Measurements from ENCODE around the gene PCF11.
"Not testable (repeated sequence)": the region's sequence is repeated elsewhere in the genome, so short reads cannot be mapped to it uniquely, and the experiment has no call there.

The PCF11 gene

GRCh38 chr11:83156996-83157593 is at the start of gene PCF11:
PCF11 (plus strand) TSS chr11:83157131; CDS start chr11:83157440, 309 bp downstream.
- no peak for DNase-seq

- no peak for DNase-seq
These were observed 44.0 kb upstream of the PCF11 start for GRCh38 chr11:83112886-83113285.

- DNase-seq, result no peak
These were observed 41.9 kb upstream of the PCF11 start for GRCh38 chr11:83115026-83115425.

GRCh38 chr11:83115551-83115950 is 41.4 kb upstream of the PCF11 start:
- DNase-seq, result no peak

- DNase-seq, result no peak
These were observed 40.8 kb upstream of the PCF11 start for GRCh38 chr11:83116015-83116641.

- DNase-seq, result no peak
These were observed 38.1 kb upstream of the PCF11 start for GRCh38 chr11:83118814-83119213.

GRCh38 chr11:83119216-83119615 is 37.7 kb upstream of the PCF11 start:
- no peak for DNase-seq

- DNase-seq, result no peak
These were observed 36.6 kb upstream of the PCF11 start for GRCh38 chr11:83120327-83120726.

GRCh38 chr11:83122050-83122449 is 34.9 kb upstream of the PCF11 start:
- DNase-seq, result no peak

- DNase-seq, result no peak
These were observed 34.2 kb upstream of the PCF11 start for GRCh38 chr11:83122766-83123165.

- DNase-seq, result no peak
These were observed 32.1 kb upstream of the PCF11 start for GRCh38 chr11:83124636-83125424.

- DNase-seq, result no peak
These were observed 31.4 kb upstream of the PCF11 start for GRCh38 chr11:83125577-83125976.

- DNase-seq, result no peak
These were observed 29.7 kb upstream of the PCF11 start for GRCh38 chr11:83127310-83127637.

GRCh38 chr11:83132191-83132590 is 24.7 kb upstream of the PCF11 start:
- no peak for DNase-seq

- DNase-seq, result not testable (repeated sequence)
These were observed 23.7 kb upstream of the PCF11 start for GRCh38 chr11:83133266-83133665.

GRCh38 chr11:83139310-83139709 is 17.6 kb upstream of the PCF11 start:
- DNase-seq, result no peak

- DNase-seq, result no peak
These were observed 16.1 kb upstream of the PCF11 start for GRCh38 chr11:83140691-83141455.

GRCh38 chr11:83147895-83148294 is 9.0 kb upstream of the PCF11 start:
- no peak for DNase-seq

- DNase-seq, result no peak
These were observed 6.5 kb upstream of the PCF11 start for GRCh38 chr11:83150450-83150849.

GRCh38 chr11:83151274-83151977 is 5.5 kb upstream of the PCF11 start:
- no peak for DNase-seq

- no peak for DNase-seq
These were observed 4.7 kb upstream of the PCF11 start for GRCh38 chr11:83152264-83152663.

- no peak for DNase-seq
These were observed 3.2 kb upstream of the PCF11 start for GRCh38 chr11:83153764-83154163.

Measured in activated naive CD4-positive, alpha-beta T cell treated with Interleukin-2 at 50 U/mL for 16 hours (primary cell).